K562 (cell line): Measurements from ENCODE around the gene KRT36. TPM values are rescaled to one million over a fixed set of nuclear protein-coding genes. Genes with fewer than 3 reads are reported as not detected.

ENCODE experiments used
- ADNP ChIP-seq: fragments of 200-800 bp; sonication (Bioruptor generic); IDR thresholded peaks from 2 replicates; pipeline ENCODE4 v1.6.1; 2016; ENCODE audit warnings: missing genetic modification characterization, missing compliant biosample characterization
- BDP1 ChIP-seq: IDR thresholded peaks from 3 replicates; pipeline ENCODE4 v1.6.1; 2011; ENCODE audit not compliant: insufficient read length, insufficient read depth
- FOXM1 ChIP-seq, 2 experiments: fragments of 450-650 bp in 1 of 2; sonication (generic) in 1 of 2; formaldehyde crosslinking in 1 of 2; IDR thresholded peaks; 2 replicates each; pipeline versions ENCODE4 v1.6.1 to v1.9.0; 2017 to 2022; ENCODE audit warnings: low read depth in 2 of 2, mild to moderate bottlenecking in 2 of 2, missing genetic modification reagents in 1 of 2, moderate library complexity in 1 of 2
- GTF3C2 ChIP-seq: IDR thresholded peaks from 3 replicates; pipeline ENCODE4 v1.6.1; 2011; ENCODE audit warnings: borderline replicate concordance, mild to moderate bottlenecking, moderate library complexity; ENCODE audit not compliant: insufficient read length; ENCODE audit errors: extremely low read depth
- MECOM ChIP-seq: fragments of 250-450 bp; sonication (Bioruptor Pico); IDR thresholded peaks from 2 replicates; pipeline ENCODE4 v1.8.0; 2022; ENCODE audit warnings: inconsistent platforms
- NFIX ChIP-seq: fragments of 250-450 bp; sonication (Bioruptor Pico); IDR thresholded peaks from 2 replicates; pipeline ENCODE4 v1.4.0; 2020; ENCODE audit warnings: low read depth, mild to moderate bottlenecking, moderate library complexity
- PRDM10 ChIP-seq: fragments of 450-650 bp; IDR thresholded peaks from 2 replicates; pipeline ENCODE4 v1.6.1; 2018; ENCODE audit not compliant: partially characterized antibody
- SIN3B ChIP-seq: fragments of 450-650 bp; IDR thresholded peaks from 2 replicates; pipeline ENCODE4 v1.6.1; 2017; ENCODE audit warnings: low read depth, mild to moderate bottlenecking, moderate library complexity
- SMARCE1 ChIP-seq: fragments of 450-650 bp; IDR thresholded peaks from 2 replicates; pipeline ENCODE4 v1.7.1; 2016; ENCODE audit warnings: mild to moderate bottlenecking
- TAF1 ChIP-seq: IDR thresholded peaks from 2 replicates; pipeline ENCODE4 v1.6.1; 2011; ENCODE audit warnings: mild to moderate bottlenecking, low read length, moderate library complexity; ENCODE audit not compliant: insufficient read depth, control insufficient read depth, severe bottlenecking; ENCODE audit errors: extremely low read depth
- TSHZ1 ChIP-seq: fragments of 250-450 bp; sonication (Bioruptor Pico); IDR thresholded peaks from 2 replicates; pipeline ENCODE4 v1.4.0; 2020; ENCODE audit warnings: mild to moderate bottlenecking, moderate library complexity
- ZBTB12 ChIP-seq: fragments of 250-450 bp; sonication (Bioruptor Pico); IDR thresholded peaks from 2 replicates; pipeline ENCODE4 v1.4.0; 2020
- ZNF785 ChIP-seq: fragments of 250-450 bp; sonication (Bioruptor Pico); IDR thresholded peaks from 2 replicates; pipeline ENCODE4 v1.4.0; 2020; ENCODE audit warnings: mild to moderate bottlenecking
- ZSCAN29 ChIP-seq: fragments of 450-650 bp; IDR thresholded peaks from 2 replicates; pipeline ENCODE4 v1.6.1; 2017
- polyA plus RNA-seq, 8 experiments: library from polyadenylated mRNA; depleted of rRNA in 4 of 8; stranded (reverse) in 5 of 8; unstranded in 3 of 8; fragments of >200 nt; fragmentation: Nextera tagmentation in 2 of 8; fragmentation: Illumina TruSeq in 1 of 8; extraction: Ambion mirVana in 2 of 8; extraction: Trizol in 1 of 8; gene quantifications; 2 replicates each; pipeline versions ENCODE4 v1.2.1 to v1.2.3, GENCODE V29; 2011 to 2014; ENCODE audit warnings: inconsistent platforms in 1 of 8, missing spikeins in 1 of 8
- total RNA-seq, 7 experiments: library from RNA; depleted of rRNA in 6 of 7; stranded (reverse); fragments of >200 nt in 6 of 7; fragmentation: Illumina TruSeq in 2 of 7; extraction: Trizol in 2 of 7; gene quantifications; 2 replicates each; pipeline versions ENCODE4 v1.2.1 to v1.2.3, GENCODE V29; 2011 to 2021; ENCODE audit warnings: low replicate concordance in 1 of 7

KRT36 gene
- total and polyA plus RNA-seq, 9 of the 15 experiments (the other 6 are each of a cell fraction or from before 2014, with no cell fraction given): 0.04 TPM; not detected in 8

- no peak for TF ChIP-seq TSHZ1
- TF ChIP-seq GTF3C2: no peak
- no peak for TF ChIP-seq NFIX (CRISPR knock-in tag)
- TF ChIP-seq PRDM10: peak; percentile 91
- no peak for TF ChIP-seq FOXM1 (IDR thresholded peaks at IDR 0.05; ENCODE audit: low read depth)
- TF ChIP-seq FOXM1 (CRISPR knock-in tag; IDR thresholded peaks at IDR 0.05; ENCODE audit: low read depth): no peak
- TF ChIP-seq TAF1: peak; percentile 38
- TF ChIP-seq ADNP (tag): peak; percentile 98
- TF ChIP-seq SIN3B: no peak
- TF ChIP-seq ZBTB12 (CRISPR knock-in tag): peak; percentile 46; the same call in 1 of the 2 replicates
- TF ChIP-seq BDP1: no peak
- no peak for TF ChIP-seq ZSCAN29
- peak; percentile 99 for TF ChIP-seq SMARCE1
- no peak for TF ChIP-seq ZNF785 (CRISPR knock-in tag)
- no peak; the same call in 1 of the 2 replicates for TF ChIP-seq MECOM
These were observed 40.6 kb upstream of the KRT36 start (continued) for GRCh38 chr17:41530062-41531048.
